ENCODE data around the gene ZEB2. TPM values are rescaled to one million over a fixed set of nuclear protein-coding genes. Genes with fewer than 3 reads are reported as not detected.

ZEB2 gene
- total and polyA plus RNA-seq, 2 of the 8 experiments (the other 6 are each of a cell fraction or from before 2014, with no cell fraction given): 0.38 TPM; not detected in 1

- H2AFZ ChIP-seq (ENCODE audit: low read length): peak overlapping the region; percentile 80; the same call in 1 of the 2 replicates
- CTCF ChIA-PET (ENCODE audit: partially characterized antibody): interaction anchor here (0.5 to 5.2 kb wide), 20 partner anchors 8 to 1227 kb away, joined by 3 to 51 read pairs (median 4); no protein-coding TSS in a partner anchor
These were observed 67.5 kb downstream of the ZEB2 start for GRCh38 chr2:144452169-144452988.

More at GRCh38 chr2:144452169-144452988, 67.5 kb downstream of the ZEB2 start:
- Histone ChIP-seq H3K27me3 (replicated peaks in 1 of 4; ENCODE audit: control insufficient read depth in 3 of 4, extremely low read depth in 1 of 4, insufficient read depth in 3 of 4, low read length in 3 of 4) (peaks cover 0 to 3% (median 0%) of the 10 kb centered on the region in 4 experiments; a peak in 2 of 7 replicates), H3K9ac (replicated peaks in 1 of 4; ENCODE audit: extremely low read depth in 1 of 4, low read depth in 3 of 4, low read length in 3 of 4) (no peak overlapping the region; a peak in 1 of 7 replicates), H3K4me2 (ENCODE audit: insufficient read depth in 1 of 2, low read depth in 2 of 2, low read length in 2 of 2) (peak overlapping the region; percentile 32 to 44), H3K9me3 (ENCODE audit: insufficient read depth in 2 of 2, low read depth in 1 of 2, low read length in 1 of 2) (no peaks in the 10 kb centered on the region), H3K27ac (ENCODE audit: low read depth, low read length) (no peak overlapping the region), H2BK15ac (ENCODE audit: low read length) (no peak overlapping the region), H3K14ac (ENCODE audit: insufficient read length) (no peak overlapping the region), H3K4me1 (replicated peaks in 1 of 4; ENCODE audit: control insufficient read depth in 3 of 4, insufficient read depth in 4 of 4, low read length in 3 of 4) (peaks cover 0 to 26% (median 9%) of the 10 kb centered on the region in 4 experiments; a peak in 6 of 7 replicates), H4K5ac (ENCODE audit: insufficient read length, low read depth, low read length) (no peak overlapping the region), H4K91ac (replicated peaks; ENCODE audit: insufficient read length, low read length) (no peak overlapping the region), H3K4me3 (ENCODE audit: extremely low read depth in 1 of 4, insufficient read depth in 2 of 4, low read depth in 3 of 4, low read length in 4 of 4) (peak overlapping the region in 1 of 4 experiments; percentile 36; a peak in 1 of 8 replicates), H4K20me1 (replicated peaks in 1 of 2; ENCODE audit: control insufficient read depth in 1 of 2, insufficient read depth in 2 of 2, low read length in 2 of 2) (no peaks in the 10 kb centered on the region), H3K79me1 (ENCODE audit: low read depth, low read length) (no peaks in the 10 kb centered on the region), H3K23me2 (ENCODE audit: low read depth, low read length) (no peaks in the 10 kb centered on the region), H3K18ac (ENCODE audit: extremely low read depth, low read length) (no peak overlapping the region), H3K4ac (replicated peaks; ENCODE audit: insufficient read length, low read depth, low read length) (no peak overlapping the region), H3K79me2 (ENCODE audit: control insufficient read depth in 1 of 2, insufficient read depth in 2 of 2, low read length in 2 of 2) (no peaks in the 10 kb centered on the region), H2BK20ac (ENCODE audit: low read length) (no peak overlapping the region), H4K8ac (ENCODE audit: extremely low read depth, insufficient read depth, low read length) (no peak overlapping the region), H2BK12ac (ENCODE audit: low read depth, low read length) (no peak overlapping the region; the same call in 1 of the 2 replicates), H2BK120ac (replicated peaks; ENCODE audit: low read depth, low read length) (no peak overlapping the region), H2AK5ac (ENCODE audit: low read depth, low read length) (no peak overlapping the region), H3K36me3 (ENCODE audit: control insufficient read depth in 2 of 4, insufficient read depth in 4 of 4, low read length in 3 of 4) (no peaks in the 10 kb centered on the region), H2BK5ac (ENCODE audit: low read depth, low read length) (no peak overlapping the region), H3K56ac (replicated peaks; ENCODE audit: insufficient read length, low read depth, low read length) (no peak overlapping the region), H3K23ac (ENCODE audit: insufficient read length) (no peak overlapping the region)
- POLR2A ChIA-PET (ENCODE audit: partially characterized antibody): interaction anchor here (1.0 kb wide), 1 partner anchor 12 kb away, joined by 3 read pairs; no protein-coding TSS in a partner anchor
- TF ChIP-seq RFX5 (IDR thresholded peaks at IDR 0.05; ENCODE audit: borderline replicate concordance, low read depth, low read length) (no peak), RAD21 (IDR thresholded peaks at IDR 0.05 in 1 of 2, conservative IDR thresholded peaks at IDR 0.05 in 1 of 2; ENCODE audit: low read depth in 2 of 2, low read length in 2 of 2) (peak; percentile 24 to 40; a peak in 3 of 4 replicates), CTCF (IDR thresholded peaks at IDR 0.05; ENCODE audit: control extremely low read depth in 1 of 3, insufficient read depth in 1 of 3, low read depth in 1 of 3, low read length in 3 of 3) (peak; percentile 5 to 31 (median 27); a peak in 3 of 4 replicates), RXRA (IDR thresholded peaks at IDR 0.05; ENCODE audit: insufficient read depth, low read depth, low read length) (no peak)
- WGBS, 2 experiments (ENCODE audit: extremely low coverage in 1 of 2, insufficient coverage in 1 of 2, insufficient read length in 1 of 2, insufficient replicate concordance in 2 of 2, low coverage in 1 of 2, low lambda C conversion rate in 2 of 2, missing lambda C conversion rate in 1 of 2): 34% methylated on average over 15 of the region's 15 CpGs; no CpG with 5 or more reads in 1 of the 2 experiments
- DNase-seq (ENCODE audit: low read depth in 1 of 2, low spot score in 2 of 2): no peak
- FAIRE-seq: peak; percentile 48
